Measurements from ENCODE around the gene HDAC11. TPM values are rescaled to one million over a fixed set of nuclear protein-coding genes. Genes with fewer than 3 reads are reported as not detected.

Gene HDAC11
- total and polyA plus RNA-seq, 3 donors from 2014 or later, result 33.1 to 97.7 (median 81.9) TPM

GRCh38 chr3:13550791-13551360, 70.8 kb downstream of the HDAC11 start:
- peaks cover 51% of the 10 kb centered on the region for H3K4me1 ChIP-seq
- intact Hi-C loops (cut with DNase I; ENCODE audit: low total_unique reads), result no loop called here
- no peaks in the 10 kb centered on the region for H3K36me3 ChIP-seq (ENCODE audit: low read depth, missing control alignments)
- no peaks in the 10 kb centered on the region for H3K9me3 ChIP-seq
- 64 to 79% methylated on average over 6 to 13 of the region's 13 CpGs for WGBS, 2 donors
- no peak for DNase-seq
- H3K27ac ChIP-seq, result peak overlapping the region in 1 of 2 donors; percentile 83
- no peak overlapping the region for H3K4me3 ChIP-seq
- no peaks in the 10 kb centered on the region for H3K27me3 ChIP-seq
- TF ChIP-seq POLR2A (IDR thresholded peaks at IDR 0.05) (no peak), CTCF (IDR thresholded peaks at IDR 0.05) (no peak)

- no peak overlapping the region for H3K4me3 ChIP-seq
- no peaks in the 10 kb centered on the region for H3K9me3 ChIP-seq
- TF ChIP-seq POLR2A (IDR thresholded peaks at IDR 0.05) (no peak), CTCF (IDR thresholded peaks at IDR 0.05) (no peak)
- intact Hi-C loops (cut with DNase I; ENCODE audit: low total_unique reads), result no loop called here
- H3K4me1 ChIP-seq, result peaks cover 47% of the 10 kb centered on the region
- DNase-seq, result peak; percentile 72
- no peaks in the 10 kb centered on the region for H3K27me3 ChIP-seq
- peak overlapping the region in 1 of 2 donors; percentile 50 for H3K27ac ChIP-seq
- H3K36me3 ChIP-seq (ENCODE audit: low read depth, missing control alignments), result no peaks in the 10 kb centered on the region
- 57 to 64% methylated on average over 28 of the region's 28 CpGs for WGBS, 2 donors
Observed at GRCh38 chr3:13552857-13553652, 72.9 kb downstream of the HDAC11 start.

GRCh38 chr3:13553686-13554085, 73.6 kb downstream of the HDAC11 start:
- TF ChIP-seq POLR2A (IDR thresholded peaks at IDR 0.05), result no peak
- no peak for TF ChIP-seq CTCF (IDR thresholded peaks at IDR 0.05)
- intact Hi-C loops (cut with DNase I; ENCODE audit: low total_unique reads), result no loop called here
- Histone ChIP-seq H3K4me3 (no peak overlapping the region), H3K27me3 (no peaks in the 10 kb centered on the region), H3K4me1 (peaks cover 41% of the 10 kb centered on the region), H3K27ac (peak overlapping the region; percentile 39 to 50), H3K9me3 (no peaks in the 10 kb centered on the region), H3K36me3 (ENCODE audit: low read depth, missing control alignments) (no peaks in the 10 kb centered on the region)
- 48 to 73% methylated on average over 7 to 12 of the region's 12 CpGs for WGBS, 2 donors
- no peak for DNase-seq

- 61 to 68% methylated on average over 7 to 11 of the region's 11 CpGs for WGBS, 2 donors
- TF ChIP-seq CTCF (IDR thresholded peaks at IDR 0.05), result no peak
- no peak for TF ChIP-seq POLR2A (IDR thresholded peaks at IDR 0.05)
- H3K36me3 ChIP-seq (ENCODE audit: low read depth, missing control alignments), result no peaks in the 10 kb centered on the region
- H3K4me1 ChIP-seq, result peaks cover 41% of the 10 kb centered on the region
- no peak overlapping the region for H3K4me3 ChIP-seq
- peak overlapping the region in 1 of 2 donors; percentile 45 for H3K27ac ChIP-seq
- no peak for DNase-seq
- no peaks in the 10 kb centered on the region for H3K9me3 ChIP-seq
- H3K27me3 ChIP-seq, result no peaks in the 10 kb centered on the region
- intact Hi-C loops (cut with DNase I; ENCODE audit: low total_unique reads), result no loop called here
Observed at GRCh38 chr3:13555753-13556152, 75.6 kb downstream of the HDAC11 start.

Small RNA genes lying within 50 kb of the gene (small RNA-seq; reads per million reads assigned to genes)
- gene AC027124.2, result 0 reads per million in 2 donors

Other genes with a start within 250 kb of the HDAC11 start
- gene NUP210, start 60.0 kb upstream of the HDAC11 start, total RNA-seq, result 10 to 100 TPM; 37.4 to 44.0 TPM
- 26.2 TPM for gene NUP210, start 60.0 kb upstream of the HDAC11 start, polyA plus RNA-seq (ENCODE audit: insufficient read depth, low read depth, low replicate concordance)
- gene FBLN2, start 68.8 kb downstream of the HDAC11 start, total RNA-seq, result 100 to 1,000 TPM; 248 to 334 TPM
- gene FBLN2, start 68.8 kb downstream of the HDAC11 start, polyA plus RNA-seq (ENCODE audit: insufficient read depth, low read depth, low replicate concordance), result 172 TPM